ENCODE data around the gene CLEC4D.
"Not testable (repeated sequence)": the region's sequence is repeated elsewhere in the genome, so short reads cannot be mapped to it uniquely, and the experiment has no call there.

CLEC4D gene

GRCh38 chr12:8513256-8513655, at the start of gene CLEC4D:
Gene CLEC4D (plus strand): TSS chr12:8513503. CDS start chr12:8513733, 230 bp downstream.
- no peak for DNase-seq

GRCh38 chr12:8465301-8465996, 47.9 kb upstream of the CLEC4D start:
- DNase-seq, result no peak

GRCh38 chr12:8466241-8466640, 47.1 kb upstream of the CLEC4D start:
- DNase-seq, result no peak

DNA sequence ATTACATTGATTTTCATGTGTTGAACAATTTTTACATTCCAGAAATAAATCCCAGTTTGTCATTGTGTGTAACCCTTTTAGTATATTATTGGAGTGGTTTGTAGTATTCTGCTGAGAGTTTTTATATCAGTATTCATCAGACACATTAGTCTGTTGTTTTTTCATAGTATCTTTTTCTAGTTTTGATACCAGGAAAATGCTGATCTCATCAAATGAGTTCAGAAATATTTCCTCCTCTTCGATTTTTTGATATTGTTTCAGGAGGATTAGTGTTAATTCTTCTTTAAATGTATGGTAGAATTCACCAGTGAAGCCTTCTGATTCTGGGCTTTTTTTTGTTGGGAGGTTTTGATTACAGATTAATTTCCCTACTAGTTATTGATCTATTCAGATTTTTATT, 42.2 kb upstream of the CLEC4D start:
- no peak for DNase-seq

- no peak for DNase-seq
These were observed 37.6 kb upstream of the CLEC4D start for GRCh38 chr12:8475508-8476203.

GRCh38 chr12:8482571-8483061, 30.7 kb upstream of the CLEC4D start:
- DNase-seq, result no peak

DNA sequence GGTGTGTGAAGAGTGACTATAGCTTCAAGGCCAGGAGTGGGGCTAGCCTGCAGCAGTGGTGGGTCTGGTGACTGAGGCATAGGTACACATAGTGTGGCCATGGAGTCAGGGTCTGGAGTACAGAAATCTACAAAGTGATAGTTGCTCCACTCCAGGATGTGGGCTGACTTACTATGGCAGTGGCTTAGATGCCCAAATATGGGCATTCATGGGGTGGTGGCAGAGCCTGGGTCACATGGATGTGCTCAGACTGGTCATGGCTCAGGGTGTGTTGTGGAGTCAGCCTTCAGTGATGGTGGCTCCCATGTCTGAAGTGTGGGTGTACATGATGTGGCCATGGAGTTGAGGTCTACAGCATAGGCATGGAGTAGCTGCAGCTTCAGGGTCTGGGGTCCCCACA, 30.2 kb upstream of the CLEC4D start:
- no peak for DNase-seq

DNA sequence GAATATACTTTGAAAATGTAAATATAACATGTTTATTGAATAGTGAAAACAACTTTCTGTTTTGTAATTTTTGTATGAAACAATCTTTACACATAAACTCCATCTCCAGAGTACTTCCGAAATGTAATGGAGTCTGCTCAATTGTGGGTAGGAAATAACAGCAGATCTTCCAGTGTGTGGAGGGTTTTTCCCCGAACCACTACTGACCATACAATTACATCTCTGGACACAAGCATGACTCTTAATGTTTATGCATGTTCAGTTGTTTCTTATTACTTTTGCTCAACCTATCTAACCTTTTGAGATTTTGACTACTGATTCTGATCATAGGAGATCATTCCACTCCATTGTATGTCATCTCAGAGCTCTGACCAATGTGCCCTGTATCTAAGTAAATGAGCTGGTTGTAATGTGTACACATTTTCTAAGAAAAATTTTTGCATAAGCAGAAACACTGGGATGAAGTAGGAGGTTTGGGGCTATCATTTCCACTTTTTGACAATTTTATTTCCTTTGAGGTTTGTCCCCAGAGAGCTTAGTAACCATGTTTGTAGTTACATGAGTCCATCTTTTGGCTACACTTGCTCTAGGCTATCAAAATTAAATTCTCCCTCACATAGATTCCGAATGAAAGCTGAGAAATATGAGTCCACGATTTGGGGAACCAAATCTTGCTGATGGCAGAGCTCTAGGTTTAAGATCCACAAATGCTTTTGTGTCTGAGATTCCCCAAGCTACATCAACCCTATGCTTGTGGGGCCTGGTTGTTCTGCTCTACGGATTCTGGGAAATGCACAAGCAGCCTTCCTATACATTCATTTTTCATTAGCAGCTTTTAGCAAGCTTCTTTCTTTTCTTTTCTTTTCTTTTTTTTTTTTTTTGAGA, 21.4 kb upstream of the CLEC4D start:
- no peak for DNase-seq

DNA sequence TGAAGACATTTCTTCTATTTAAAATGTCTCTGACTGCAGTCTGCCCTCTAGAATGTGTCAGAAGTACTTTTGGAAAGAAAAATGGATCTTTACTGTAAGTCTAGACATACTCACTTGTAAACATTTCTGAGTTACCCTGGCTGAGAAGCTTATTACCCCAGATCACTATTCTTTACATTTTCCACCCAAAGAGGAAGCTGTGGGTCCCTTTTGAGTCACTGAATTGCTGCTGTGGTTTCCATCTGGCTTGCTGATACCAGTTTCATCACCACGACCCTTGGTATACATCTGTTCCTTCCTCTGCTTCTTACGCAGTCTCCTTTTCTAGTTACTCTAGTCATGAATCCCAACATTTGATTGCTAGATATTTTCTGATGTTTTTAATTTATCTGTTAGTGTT, 20.2 kb upstream of the CLEC4D start:
- no peak for DNase-seq

DNA sequence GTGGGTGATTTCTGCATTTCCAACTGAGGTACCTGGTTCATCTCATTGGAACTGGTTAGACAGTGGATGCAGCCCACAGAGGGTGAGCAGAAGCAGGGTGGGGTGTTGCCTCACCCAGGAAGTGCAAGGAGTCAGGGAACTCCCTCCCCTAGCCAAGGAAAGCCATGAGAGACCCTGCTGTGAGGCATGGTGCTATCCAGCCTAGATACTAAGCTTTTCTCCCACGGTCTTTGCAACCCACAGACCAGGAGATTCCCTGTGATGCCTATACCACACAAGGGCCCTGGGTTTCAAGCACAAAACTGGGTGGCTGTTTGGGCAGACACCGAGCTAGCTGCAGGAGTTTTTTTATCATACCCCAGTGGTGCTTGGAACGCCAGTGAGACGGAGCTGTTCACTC, 17.6 kb upstream of the CLEC4D start:
- not testable (repeated sequence) for DNase-seq

GRCh38 chr12:8496074-8496473, 17.2 kb upstream of the CLEC4D start:
- DNase-seq, result not testable (repeated sequence)

- no peak for DNase-seq
These were observed 13.7 kb upstream of the CLEC4D start for GRCh38 chr12:8499616-8500015.

DNA sequence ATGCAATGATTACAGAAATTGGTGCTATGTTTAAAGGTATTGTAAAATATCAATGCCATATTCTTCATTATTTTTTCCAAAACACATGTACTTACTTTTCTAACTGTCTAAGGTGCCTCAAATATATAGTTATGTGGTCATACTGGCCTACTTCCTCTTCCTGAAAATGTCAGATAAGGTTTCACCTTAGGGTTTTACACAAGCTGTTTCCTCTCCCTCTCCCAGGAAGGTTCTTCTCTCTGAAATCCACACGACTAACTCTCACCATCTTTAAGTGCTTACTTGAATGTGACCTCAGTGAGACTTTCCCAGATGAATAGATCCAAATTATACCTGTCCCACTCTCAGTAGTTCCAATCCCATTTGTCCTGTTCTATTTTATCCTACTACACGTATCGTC, 11.6 kb upstream of the CLEC4D start:
- DNase-seq, result no peak

DNA sequence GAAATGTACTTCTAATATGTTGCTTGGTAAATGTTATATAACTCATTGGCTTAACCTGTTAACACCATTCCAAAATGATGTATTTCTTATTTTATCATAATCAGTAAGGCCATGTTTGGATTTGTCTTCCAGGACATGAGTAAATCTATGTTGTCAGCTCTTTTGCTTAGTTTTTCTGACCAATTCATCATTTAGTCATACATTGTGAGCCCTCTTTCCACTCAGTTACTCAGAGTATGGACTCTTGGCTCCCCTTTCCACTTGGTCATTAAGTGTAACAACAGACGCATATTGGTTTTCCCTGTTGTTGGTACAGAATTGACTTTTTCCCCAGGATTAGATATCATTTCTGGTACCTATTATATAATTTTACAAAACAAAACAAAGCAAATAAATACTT, 9.0 kb upstream of the CLEC4D start:
- DNase-seq, result no peak

- DNase-seq, result no peak
These were observed 5.7 kb upstream of the CLEC4D start for GRCh38 chr12:8507596-8507995.

DNA sequence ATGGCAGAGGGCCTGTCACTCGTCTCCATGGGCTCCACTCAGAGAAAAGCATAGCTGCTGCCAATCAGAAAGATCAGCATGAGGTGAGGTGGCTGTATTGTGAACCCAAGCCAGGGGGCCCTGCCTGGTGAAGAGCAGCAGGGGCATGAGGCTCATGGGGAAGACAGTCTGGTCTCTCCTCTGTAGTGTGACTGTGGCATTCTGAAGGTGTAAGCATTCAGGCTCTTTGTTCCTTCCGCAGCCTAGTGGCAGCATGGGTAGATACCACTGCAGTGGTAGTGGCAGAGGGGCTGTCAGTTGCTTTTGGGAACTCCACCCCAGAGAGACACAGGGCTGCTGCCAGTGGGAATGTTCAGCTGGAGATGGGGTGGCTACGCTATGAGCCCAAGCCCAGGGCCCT, 5.1 kb upstream of the CLEC4D start:
- DNase-seq, result no peak

DNA sequence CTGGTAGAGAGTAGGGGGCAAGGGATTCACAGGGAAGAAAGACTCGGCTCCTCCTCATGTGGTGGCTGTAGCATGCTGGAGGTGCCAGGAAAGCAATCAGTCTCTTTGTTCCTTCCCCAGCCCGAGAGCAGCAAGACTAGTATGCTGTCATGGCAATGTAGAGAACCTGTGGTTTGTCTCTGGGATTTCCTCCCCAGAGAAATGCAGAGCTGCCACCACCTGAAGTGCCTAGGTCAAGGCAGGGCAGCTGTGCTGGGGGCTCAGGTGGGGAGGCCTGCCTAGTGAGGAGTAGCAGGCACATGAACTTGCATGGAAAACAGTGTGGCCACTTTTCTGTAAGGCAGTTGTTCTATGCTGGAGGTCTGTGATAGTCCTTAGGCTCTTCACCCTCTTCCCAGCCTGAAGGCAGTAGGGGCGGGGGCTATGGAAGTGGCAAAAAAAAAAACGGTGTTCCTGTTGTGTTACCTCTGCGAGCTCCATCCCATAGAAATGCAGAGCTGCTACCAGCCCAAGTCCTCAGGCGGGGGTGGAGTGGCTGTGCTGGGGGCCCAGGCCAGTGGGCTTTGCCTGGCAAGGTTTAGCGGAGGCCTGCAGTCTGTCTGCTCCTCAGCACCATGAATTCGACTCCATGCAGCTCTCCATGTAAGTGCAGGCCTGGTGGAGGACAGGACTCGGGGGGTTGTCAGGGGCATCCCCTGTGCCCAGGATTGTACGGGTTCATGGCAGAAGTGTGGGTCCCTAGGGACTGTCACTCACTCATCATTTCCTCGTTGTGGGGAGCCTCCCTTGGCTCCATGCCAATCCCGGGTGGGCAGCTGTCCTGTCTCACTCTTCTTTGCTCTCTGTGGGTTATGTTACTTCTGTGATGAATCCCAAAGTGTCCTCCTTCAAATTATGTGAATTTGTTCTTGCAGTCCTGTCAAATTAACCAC, 4.1 kb upstream of the CLEC4D start:
- no peak for DNase-seq

DNA sequence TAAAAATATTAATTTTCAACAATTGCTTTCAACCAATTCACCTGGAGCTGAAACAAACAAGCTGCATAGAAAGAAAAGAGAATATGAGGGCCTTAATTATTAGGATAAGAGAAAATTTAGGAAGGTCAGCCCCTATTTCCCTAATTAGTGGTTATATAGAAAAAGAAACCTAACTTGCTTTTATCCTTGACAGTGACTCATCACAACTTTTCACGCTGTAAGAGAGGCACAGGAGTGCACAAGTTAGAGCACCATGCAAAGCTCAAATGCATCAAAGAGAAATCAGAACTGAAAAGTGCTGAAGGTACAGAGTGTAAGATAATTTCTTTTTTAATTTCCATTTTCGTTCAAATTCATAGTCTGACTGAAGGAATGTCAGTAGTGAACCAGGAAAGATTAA, 4.7 kb downstream of the CLEC4D start:
- DNase-seq, result no peak

GRCh38 chr12:8519171-8519570, 5.9 kb downstream of the CLEC4D start:
- no peak for DNase-seq

DNA sequence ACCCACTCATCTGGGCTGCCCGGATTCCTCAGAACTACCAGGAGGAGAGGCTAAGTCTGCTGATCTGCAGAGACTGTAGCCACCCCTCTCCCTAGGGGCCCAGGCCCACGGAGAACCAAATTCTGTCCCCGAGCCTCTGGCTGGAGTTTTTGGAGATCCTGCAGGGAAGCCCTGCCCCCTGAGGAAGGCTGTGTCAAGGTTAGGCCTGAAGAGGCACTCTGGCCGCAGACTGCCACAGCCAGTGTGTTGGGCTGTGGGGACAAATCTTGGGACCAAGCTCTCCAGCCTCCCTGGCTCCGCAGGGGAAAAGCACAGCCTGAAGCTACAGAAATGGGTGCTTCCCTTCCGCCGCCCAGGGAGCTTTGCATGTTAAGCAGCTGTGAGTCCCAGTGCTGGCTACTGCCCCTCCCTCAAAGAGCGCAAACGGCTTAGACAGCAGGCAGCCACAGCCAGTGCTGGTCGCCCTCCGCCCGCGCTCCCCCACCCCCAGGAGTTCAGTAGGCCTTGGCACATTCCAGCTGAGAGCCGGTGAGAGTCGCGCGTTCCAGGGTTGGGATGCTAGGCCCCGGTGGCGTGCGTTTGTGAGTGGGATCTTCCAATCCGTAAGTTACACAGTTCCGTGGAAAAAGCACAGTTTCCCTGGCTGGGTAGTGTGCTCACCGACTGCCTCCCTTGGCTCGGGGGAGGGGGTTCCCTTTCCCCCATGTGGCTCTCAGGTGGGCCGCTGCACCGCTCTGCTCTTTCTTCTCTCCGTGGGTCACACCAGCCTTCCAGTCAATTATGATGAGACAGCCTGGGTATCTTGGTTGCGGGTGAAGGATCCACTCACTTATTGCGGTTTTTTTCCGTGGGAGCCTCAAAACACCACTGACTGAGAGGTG, 14.2 kb downstream of the CLEC4D start:
- no peak for DNase-seq

- DNase-seq, result no peak
These were observed 18.7 kb downstream of the CLEC4D start for GRCh38 chr12:8532045-8532444.

Data from NCI-H2227 treated with DMSO at 0.1 percent for 48 hours (cell line).